K562 (cell line): ENCODE data around the gene C10orf95. TPM values are rescaled to one million over a fixed set of nuclear protein-coding genes. Genes with fewer than 3 reads are reported as not detected.

Experiments
- CBFA2T3 ChIP-seq: fragments of 450-650 bp; IDR thresholded peaks from 2 replicates; pipeline ENCODE4 v1.6.1; 2017
- CREB5 ChIP-seq: fragments of 250-450 bp; sonication (Bioruptor Pico); IDR thresholded peaks from 2 replicates; pipeline ENCODE4 v1.5.0; 2020; ENCODE audit warnings: mild to moderate bottlenecking
- EP400 ChIP-seq: fragments of 450-650 bp; IDR thresholded peaks from 2 replicates; pipeline ENCODE4 v1.6.1; 2017; ENCODE audit warnings: antibody characterized with exemption, mild to moderate bottlenecking, moderate library complexity
- EWSR1 ChIP-seq: fragments of 450-650 bp; IDR thresholded peaks from 2 replicates; pipeline ENCODE4 v1.6.1; 2018; ENCODE audit warnings: borderline replicate concordance, mild to moderate bottlenecking, low read depth, moderate library complexity; ENCODE audit not compliant: partially characterized antibody
- FOXP1 ChIP-seq: sonication (generic); formaldehyde crosslinking; IDR thresholded peaks from 2 replicates; pipeline ENCODE4 v1.8.0; 2022; ENCODE audit warnings: mild to moderate bottlenecking, missing genetic modification reagents
- GTF2E2 ChIP-seq: fragments of 200-800 bp; sonication (Bioruptor generic); IDR thresholded peaks from 2 replicates; pipeline ENCODE4 v1.6.1; 2016; ENCODE audit warnings: missing genetic modification characterization, missing compliant biosample characterization
- KAT2B ChIP-seq: IDR thresholded peaks from one replicate; pipeline ENCODE4 v1.6.1; 2012; ENCODE audit warnings: low read depth, mild to moderate bottlenecking, control low read depth, inconsistent platforms, low read length, moderate library complexity
- MIER1 ChIP-seq: fragments of 450-650 bp; IDR thresholded peaks from 2 replicates; pipeline ENCODE4 v1.6.1; 2016; ENCODE audit warnings: antibody characterized with exemption, mild to moderate bottlenecking, low read depth
- NEUROD1 ChIP-seq: fragments of 150-350 bp; IDR thresholded peaks from 2 replicates; pipeline ENCODE4 v1.6.1; 2014; ENCODE audit warnings: borderline replicate concordance, low read length, low read depth; ENCODE audit not compliant: partially characterized antibody
- POLR2A ChIP-seq: fragments of 450-650 bp; conservative IDR thresholded peaks from 2 replicates; pipeline ENCODE4 v1.6.1; 2016
- POLR2AphosphoS2 ChIP-seq: IDR thresholded peaks from 2 replicates; pipeline ENCODE4 v1.6.1; 2012; ENCODE audit warnings: low read length, improper control_type of control experiment
- POLR2B ChIP-seq: fragments of 450-650 bp; IDR thresholded peaks from 2 replicates; pipeline ENCODE4 v1.6.1; 2018; ENCODE audit warnings: low read depth; ENCODE audit not compliant: partially characterized antibody
- PRDM10 ChIP-seq: fragments of 450-650 bp; IDR thresholded peaks from 2 replicates; pipeline ENCODE4 v1.6.1; 2018; ENCODE audit not compliant: partially characterized antibody
- RBM14 ChIP-seq: fragments of 200-400 bp; formaldehyde crosslinking; IDR thresholded peaks from 2 replicates; pipeline ENCODE4 v1.6.1; 2018; ENCODE audit warnings: low read depth, mild to moderate bottlenecking, low read length, moderate library complexity, borderline replicate concordance; ENCODE audit not compliant: insufficient read depth
- SUPT5H ChIP-seq: fragments of 450-650 bp; IDR thresholded peaks from 2 replicates; pipeline ENCODE4 v1.6.1; 2016
- TAL1 ChIP-seq: fragments of 450-650 bp; IDR thresholded peaks from 2 replicates; pipeline ENCODE4 v1.6.1; 2016; ENCODE audit warnings: mild to moderate bottlenecking
- TOE1 ChIP-seq, 2 experiments: fragments of 450-650 bp in 1 of 2; sonication (generic) in 1 of 2; formaldehyde crosslinking in 1 of 2; IDR thresholded peaks; 2 replicates each; pipeline versions ENCODE4 v1.7.1 to v1.8.0; 2016 to 2022; ENCODE audit warnings: borderline replicate concordance in 2 of 2, mild to moderate bottlenecking in 2 of 2, antibody characterized with exemption in 1 of 2, inconsistent platforms in 1 of 2, low read depth in 1 of 2, missing genetic modification reagents in 1 of 2, moderate library complexity in 1 of 2
- ZFP1 ChIP-seq: fragments of 450-650 bp; formaldehyde crosslinking; IDR thresholded peaks from 2 replicates; pipeline ENCODE4 v1.4.0; 2020; ENCODE audit warnings: mild to moderate bottlenecking, mixed read lengths
- ZNF12 ChIP-seq: sonication (generic); formaldehyde crosslinking; IDR thresholded peaks from 2 replicates; pipeline ENCODE4 v1.4.0; 2020; ENCODE audit warnings: mild to moderate bottlenecking, missing genetic modification reagents
- ZNF121 ChIP-seq: sonication (generic); formaldehyde crosslinking; conservative IDR thresholded peaks from 2 replicates; pipeline ENCODE4 v1.8.0; 2022; ENCODE audit warnings: missing genetic modification reagents
- ZNF184 ChIP-seq: sonication (generic); formaldehyde crosslinking; IDR thresholded peaks from 2 replicates; pipeline ENCODE4 v1.5.0; 2020; ENCODE audit warnings: missing genetic modification reagents
- ZNF830 ChIP-seq: fragments of 250-450 bp; sonication (Bioruptor Pico); IDR thresholded peaks from 2 replicates; pipeline ENCODE4 v1.5.0; 2021; ENCODE audit warnings: mild to moderate bottlenecking
- polyA plus RNA-seq, 8 experiments: library from polyadenylated mRNA; depleted of rRNA in 4 of 8; stranded (reverse) in 5 of 8; unstranded in 3 of 8; fragments of >200 nt; fragmentation: Nextera tagmentation in 2 of 8; fragmentation: Illumina TruSeq in 1 of 8; extraction: Ambion mirVana in 2 of 8; extraction: Trizol in 1 of 8; gene quantifications; 2 replicates each; pipeline versions ENCODE4 v1.2.1 to v1.2.3, GENCODE V29; 2011 to 2014; ENCODE audit warnings: inconsistent platforms in 1 of 8, missing spikeins in 1 of 8
- total RNA-seq, 7 experiments: library from RNA; depleted of rRNA in 6 of 7; stranded (reverse); fragments of >200 nt in 6 of 7; fragmentation: Illumina TruSeq in 2 of 7; extraction: Trizol in 2 of 7; gene quantifications; 2 replicates each; pipeline versions ENCODE4 v1.2.1 to v1.2.3, GENCODE V29; 2011 to 2021; ENCODE audit warnings: low replicate concordance in 1 of 7
- TF ChIP-seq, protein P1 (sequence below), 2 experiments: fragments of 450-650 bp in 1 of 2; IDR thresholded peaks; 2 replicates each; pipeline ENCODE4 v1.6.1; 2011 to 2017; ENCODE audit warnings: low read depth in 2 of 2, antibody characterized with exemption in 1 of 2, borderline replicate concordance in 1 of 2, low read length in 1 of 2, mild to moderate bottlenecking in 1 of 2, mixed read lengths in 1 of 2; ENCODE audit not compliant: control insufficient read depth in 1 of 2

Gene C10orf95
- total and polyA plus RNA-seq, 9 of the 15 experiments (the other 6 are each of a cell fraction or from before 2014, with no cell fraction given): 0.03 to 0.41 (median 0.17) TPM; not detected in 1

DNA sequence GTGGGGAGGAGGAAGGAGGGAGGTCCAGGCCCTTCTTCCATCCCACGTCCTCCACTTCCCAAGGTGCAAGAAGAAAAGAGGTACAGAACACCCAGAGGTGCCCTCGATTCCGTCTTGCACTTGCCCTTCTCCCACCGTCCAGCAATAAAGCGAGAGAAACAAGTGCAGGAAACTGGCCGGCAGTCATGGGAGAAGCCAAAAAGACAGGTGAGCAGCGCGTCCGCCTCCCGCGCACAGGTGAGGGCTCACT lies 1.3 kb downstream of the C10orf95 start (continued):
- TF ChIP-seq PRDM10: no peak
- TF ChIP-seq ZNF184: no peak
- no peak for TF ChIP-seq SUPT5H
- peak; percentile 48; the same call in 1 of the 2 replicates for TF ChIP-seq GTF2E2 (tag)
- TF ChIP-seq ZFP1 (CRISPR knock-in tag): no peak
- TF ChIP-seq FOXP1: no peak
- TF ChIP-seq ZNF12: no peak
- no peak for TF ChIP-seq TAL1
- no peak for TF ChIP-seq POLR2B
- TF ChIP-seq CBFA2T3: no peak
- TF ChIP-seq RBM14: no peak
- TF ChIP-seq, protein P1, sequence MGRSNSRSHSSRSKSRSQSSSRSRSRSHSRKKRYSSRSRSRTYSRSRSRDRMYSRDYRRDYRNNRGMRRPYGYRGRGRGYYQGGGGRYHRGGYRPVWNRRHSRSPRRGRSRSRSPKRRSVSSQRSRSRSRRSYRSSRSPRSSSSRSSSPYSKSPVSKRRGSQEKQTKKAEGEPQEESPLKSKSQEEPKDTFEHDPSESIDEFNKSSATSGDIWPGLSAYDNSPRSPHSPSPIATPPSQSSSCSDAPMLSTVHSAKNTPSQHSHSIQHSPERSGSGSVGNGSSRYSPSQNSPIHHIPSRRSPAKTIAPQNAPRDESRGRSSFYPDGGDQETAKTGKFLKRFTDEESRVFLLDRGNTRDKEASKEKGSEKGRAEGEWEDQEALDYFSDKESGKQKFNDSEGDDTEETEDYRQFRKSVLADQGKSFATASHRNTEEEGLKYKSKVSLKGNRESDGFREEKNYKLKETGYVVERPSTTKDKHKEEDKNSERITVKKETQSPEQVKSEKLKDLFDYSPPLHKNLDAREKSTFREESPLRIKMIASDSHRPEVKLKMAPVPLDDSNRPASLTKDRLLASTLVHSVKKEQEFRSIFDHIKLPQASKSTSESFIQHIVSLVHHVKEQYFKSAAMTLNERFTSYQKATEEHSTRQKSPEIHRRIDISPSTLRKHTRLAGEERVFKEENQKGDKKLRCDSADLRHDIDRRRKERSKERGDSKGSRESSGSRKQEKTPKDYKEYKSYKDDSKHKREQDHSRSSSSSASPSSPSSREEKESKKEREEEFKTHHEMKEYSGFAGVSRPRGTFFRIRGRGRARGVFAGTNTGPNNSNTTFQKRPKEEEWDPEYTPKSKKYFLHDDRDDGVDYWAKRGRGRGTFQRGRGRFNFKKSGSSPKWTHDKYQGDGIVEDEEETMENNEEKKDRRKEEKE (IDR thresholded peaks at IDR 0.05; ENCODE audit: borderline replicate concordance in 1 of 2, control insufficient read depth in 1 of 2, low read depth in 2 of 2, low read length in 1 of 2): no peak
- no peak for TF ChIP-seq TOE1 (IDR thresholded peaks at IDR 0.05; ENCODE audit: borderline replicate concordance)
- TF ChIP-seq TOE1 (CRISPR knock-in tag; IDR thresholded peaks at IDR 0.05; ENCODE audit: borderline replicate concordance, low read depth): 0 out of 2 replicates have a peak, but pooled peaks have one; percentile 53
- TF ChIP-seq ZNF830 (CRISPR knock-in tag): no peak
- no peak for TF ChIP-seq POLR2AphosphoS2
- no peak for TF ChIP-seq EWSR1
- no peak for TF ChIP-seq KAT2B
- no peak for TF ChIP-seq ZNF121 (CRISPR knock-in tag)
- no peak for TF ChIP-seq CREB5
- peak; percentile 69 for TF ChIP-seq POLR2A
- TF ChIP-seq EP400: 0 out of 2 replicates have a peak, but pooled peaks have one; percentile 51
- no peak for TF ChIP-seq MIER1
- no peak for TF ChIP-seq NEUROD1
